Stimulated activated CD8-positive, alpha-beta memory T cell treated with anti-CD3 and anti-CD28 coated beads, Interleukin-7, amount 100 ng/mL, for 24 hours (primary cell): ENCODE data around the gene DNASE1.

Source experiments
- DNase-seq: peaks from one replicate; pipeline ENCODE4 v3.0.0-alpha.2; 2020; ENCODE audit warnings: low read depth

DNASE1 gene

DNA sequence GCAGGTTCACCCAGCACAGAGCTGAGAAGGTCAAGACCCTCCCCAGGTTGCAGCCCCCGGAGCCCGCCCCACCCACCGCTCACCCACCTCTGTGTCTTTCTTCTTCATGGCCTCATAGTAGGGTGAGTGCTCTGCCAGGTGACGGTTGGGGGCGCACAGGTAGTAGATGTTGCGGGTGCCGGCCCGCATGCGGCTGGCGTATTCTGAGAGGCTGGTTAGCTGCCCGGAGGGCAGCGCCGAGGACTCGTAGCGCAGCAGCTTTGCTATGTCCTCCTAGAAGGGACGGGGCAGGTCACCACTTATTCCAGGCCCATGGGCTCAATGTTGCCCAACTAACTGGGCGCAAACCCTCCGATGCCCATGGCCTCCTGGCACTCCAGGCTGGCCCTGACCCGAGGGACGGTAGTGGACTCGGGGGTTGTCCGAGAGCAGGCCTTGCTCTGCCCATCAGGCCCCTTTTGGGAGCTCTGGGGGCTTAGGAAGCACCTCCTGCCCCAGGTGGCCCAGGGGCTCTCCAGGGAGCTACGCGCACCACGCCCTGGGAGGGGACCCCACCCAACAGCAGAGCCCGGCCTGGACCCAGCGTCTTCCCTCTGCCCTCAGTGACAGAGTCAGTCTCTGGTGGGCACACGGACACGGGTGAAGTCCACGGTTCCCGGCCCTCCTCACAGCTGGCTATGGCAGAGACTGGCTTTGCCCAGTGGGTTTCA is 9.9 kb downstream of the DNASE1 start:
- DNase-seq = no peak

GRCh38 chr16:3665508-3665907 is 11.0 kb downstream of the DNASE1 start:
- DNase-seq = no peak

DNA sequence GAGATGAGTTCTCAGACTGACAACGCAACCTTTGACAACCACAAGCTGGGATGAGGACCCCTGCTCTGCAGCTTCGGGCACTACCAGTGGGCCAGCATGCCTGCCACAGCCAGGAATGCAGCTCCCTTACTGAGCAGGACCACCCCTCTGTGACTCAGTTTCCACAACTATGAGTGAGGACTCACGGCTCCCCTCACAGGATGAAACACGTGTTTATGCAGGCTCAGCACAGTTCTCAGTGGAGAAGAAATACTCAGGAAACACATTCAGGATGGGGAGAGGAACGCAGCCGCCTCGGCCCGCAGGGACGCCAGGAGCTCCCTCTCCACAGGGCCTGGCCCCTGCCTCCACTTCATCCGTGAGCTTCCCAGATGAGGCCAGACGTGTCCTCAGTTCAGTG is 14.1 kb downstream of the DNASE1 start:
- no peak for DNase-seq

- no peak for DNase-seq
Measured at GRCh38 chr16:3669082-3669481, 14.6 kb downstream of the DNASE1 start.

- DNase-seq = no peak
Measured at GRCh38 chr16:3670711-3671110, 16.2 kb downstream of the DNASE1 start.

DNA sequence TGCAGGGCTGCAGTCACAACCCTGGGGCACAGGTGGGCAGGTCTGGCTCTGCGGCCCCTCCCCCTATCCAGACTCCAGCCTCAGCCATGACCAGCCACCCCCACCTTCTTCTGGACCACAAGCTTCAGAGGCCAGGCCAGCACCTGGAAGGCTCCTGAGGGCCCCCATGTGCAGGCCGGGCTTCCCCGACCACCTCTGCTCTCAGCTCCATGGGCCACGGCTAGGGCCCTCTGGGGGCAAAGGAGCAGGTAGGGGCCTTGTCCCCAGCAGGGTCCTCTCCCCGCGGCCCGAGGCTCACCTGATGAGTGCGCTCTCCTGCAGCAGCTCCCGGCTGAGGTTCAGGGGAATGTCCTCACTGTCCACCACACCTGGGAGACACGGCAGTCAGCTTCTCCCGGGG is 16.9 kb downstream of the DNASE1 start:
- no peak for DNase-seq

DNA sequence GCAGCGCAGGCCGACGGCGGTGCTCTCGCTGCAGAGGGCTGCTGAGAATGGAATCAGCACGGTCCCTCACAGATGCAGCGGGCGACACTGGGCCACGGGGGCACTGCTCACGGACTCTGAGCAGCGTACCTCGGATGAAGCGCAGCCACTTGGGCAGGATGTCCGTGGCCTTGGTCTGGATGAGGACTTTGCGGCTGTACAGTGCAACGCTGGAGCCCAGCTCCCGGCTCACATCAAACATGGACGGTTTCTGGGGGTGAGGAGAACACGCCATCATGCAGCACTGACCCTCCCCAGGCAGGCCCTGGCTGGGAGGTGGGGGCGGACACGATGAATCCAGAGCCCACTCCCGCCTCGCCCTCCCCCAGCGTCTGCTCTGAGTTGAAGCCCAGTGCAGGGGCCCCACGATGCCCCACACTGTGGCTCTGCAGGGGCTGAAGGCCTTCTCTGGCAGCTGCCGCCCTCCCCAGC is 18.1 kb downstream of the DNASE1 start:
- DNase-seq = no peak

DNA sequence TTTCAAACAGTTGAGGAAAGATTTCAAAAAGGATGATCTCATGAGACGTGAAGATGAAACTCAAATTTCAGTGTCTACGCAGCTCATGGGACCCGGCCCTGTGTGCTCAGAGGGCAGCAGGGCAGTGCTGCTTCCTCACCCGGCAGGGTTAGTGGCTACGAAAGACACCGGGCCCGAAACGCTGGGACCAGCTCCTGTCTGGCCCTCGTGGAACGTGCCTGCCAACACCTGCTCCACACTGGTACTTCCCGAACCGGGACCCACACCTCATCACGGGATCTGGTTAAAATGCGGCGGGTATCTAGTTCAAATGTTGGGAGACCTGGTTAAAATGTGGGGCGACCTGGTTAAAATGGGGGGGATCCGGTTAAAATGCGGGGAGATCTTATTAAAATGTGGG is 18.7 kb downstream of the DNASE1 start:
- no peak for DNase-seq

- DNase-seq = no peak
Measured at GRCh38 chr16:3673676-3674377, 19.3 kb downstream of the DNASE1 start.

DNA sequence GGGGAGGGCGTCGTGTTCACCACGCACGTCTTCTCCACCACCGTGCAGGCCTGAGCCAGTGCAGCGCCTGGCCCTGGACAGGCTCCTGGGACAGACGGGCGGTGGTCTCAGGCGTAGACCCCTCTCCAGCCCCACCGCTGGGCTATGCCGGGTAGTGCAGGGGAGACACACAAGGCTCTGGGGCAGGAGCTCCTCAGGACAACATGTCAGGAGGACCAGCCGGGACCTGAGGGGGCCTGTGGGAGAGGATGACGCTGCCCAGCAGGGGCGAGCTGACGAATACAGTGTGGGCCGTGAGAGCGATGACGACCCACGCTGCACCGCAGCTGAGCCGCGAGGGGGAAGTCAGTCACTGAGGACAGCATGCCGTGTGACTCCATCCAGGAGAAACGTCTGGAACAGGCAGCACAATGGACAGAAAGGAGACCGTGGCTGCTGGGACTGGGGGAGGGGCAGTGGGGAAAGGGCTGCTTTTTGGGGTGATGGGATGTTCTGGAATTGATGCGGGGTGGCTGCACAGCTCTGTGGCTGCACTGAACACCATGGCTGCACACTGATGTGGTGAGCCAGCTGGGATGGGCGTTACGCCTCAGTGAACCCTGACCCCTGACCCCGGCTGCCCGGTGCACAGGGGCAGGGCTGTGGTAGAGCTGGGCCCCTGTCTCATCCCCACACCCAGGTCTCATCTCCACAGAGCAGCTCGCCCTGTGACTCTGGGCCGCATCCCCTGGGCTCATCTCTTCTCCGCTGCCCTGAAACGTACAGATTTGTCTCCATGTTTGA is 20.2 kb downstream of the DNASE1 start:
- DNase-seq = no peak

GRCh38 chr16:3675601-3676130 is 21.2 kb downstream of the DNASE1 start:
- no peak for DNase-seq

GRCh38 chr16:3677994-3678393 is 23.5 kb downstream of the DNASE1 start:
- DNase-seq = no peak

GRCh38 chr16:3681206-3681605 is 26.7 kb downstream of the DNASE1 start:
- DNase-seq = no peak

DNA sequence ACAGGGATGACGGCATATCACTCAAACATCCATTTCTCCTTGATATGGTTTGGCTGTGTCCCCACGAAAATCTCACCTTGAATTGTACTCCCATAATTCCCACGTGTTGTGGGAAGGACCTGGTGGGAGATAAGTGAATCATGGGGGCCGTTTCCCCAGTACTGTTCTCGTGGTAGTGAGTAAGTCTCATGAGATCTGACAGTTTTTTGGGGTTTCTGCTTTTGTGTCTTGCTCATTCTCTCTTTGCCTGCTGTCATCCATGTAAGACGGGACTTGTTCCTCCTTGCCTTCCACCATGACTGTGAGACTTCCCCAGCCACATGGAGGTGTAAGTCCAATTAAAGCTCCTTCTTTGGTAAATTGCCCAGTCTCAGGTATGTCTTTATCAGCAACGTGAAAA is 32.5 kb downstream of the DNASE1 start:
- no peak for DNase-seq

- no peak for DNase-seq
Measured at GRCh38 chr16:3687792-3688191, 33.3 kb downstream of the DNASE1 start.

DNA sequence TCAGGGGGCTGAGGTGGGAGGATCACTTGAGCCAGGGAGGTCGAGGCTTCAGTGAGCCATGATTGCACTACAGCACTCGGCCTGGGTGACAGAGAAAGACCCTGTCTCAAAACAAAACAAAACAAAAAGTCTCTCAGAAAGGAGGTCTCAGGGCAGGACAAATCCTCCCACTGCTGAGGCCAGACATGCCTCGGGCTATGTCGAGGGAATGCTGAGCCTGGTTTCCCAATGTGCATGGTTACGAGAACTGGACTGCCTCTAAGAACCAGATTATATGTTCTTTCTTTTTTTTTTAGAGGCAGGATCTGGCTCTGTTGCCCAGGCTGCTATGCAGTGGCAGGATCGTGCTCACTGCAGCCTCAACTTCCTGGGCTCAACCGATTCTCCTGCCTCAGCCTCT is 35.2 kb downstream of the DNASE1 start:
- no peak for DNase-seq

DNA sequence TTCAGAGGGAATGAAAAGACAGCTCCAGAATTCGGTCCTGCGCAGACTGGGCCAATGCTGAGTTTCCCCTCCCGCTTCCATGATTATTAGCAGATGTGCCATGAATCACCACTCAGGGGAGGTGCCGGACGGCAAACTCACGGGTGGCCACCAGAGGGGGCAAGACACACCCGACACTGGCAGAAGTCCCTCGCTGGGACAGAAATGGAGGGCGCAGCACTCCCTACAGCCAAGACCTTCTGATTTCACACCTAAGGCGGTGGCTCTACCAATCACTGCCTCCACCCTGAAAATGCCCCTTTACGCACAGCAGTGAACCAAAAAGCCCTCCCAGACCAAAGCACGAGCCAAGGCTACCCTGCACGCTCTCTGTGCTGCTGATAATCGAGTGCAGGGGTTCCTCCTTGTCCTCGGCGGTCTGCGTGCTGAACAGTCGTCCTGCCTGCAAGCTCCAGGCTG is 36.0 kb downstream of the DNASE1 start:
- peak; percentile 71 for DNase-seq

- no peak for DNase-seq
Measured at GRCh38 chr16:3690980-3691720, 36.7 kb downstream of the DNASE1 start.

GRCh38 chr16:3691761-3692160 is 37.3 kb downstream of the DNASE1 start:
- DNase-seq = no peak

- no peak for DNase-seq
Measured at GRCh38 chr16:3694051-3694450, 39.6 kb downstream of the DNASE1 start.

GRCh38 chr16:3695610-3696369 is 41.3 kb downstream of the DNASE1 start:
- no peak for DNase-seq
